ENCODE data around the gene SIGLEC9. TPM values are rescaled to one million over a fixed set of nuclear protein-coding genes. Genes with fewer than 3 reads are reported as not detected.

The SIGLEC9 gene
- total RNA-seq, 4 donors from 2014 or later: 2.0 to 2.2 TPM; not detected in 2

DNA sequence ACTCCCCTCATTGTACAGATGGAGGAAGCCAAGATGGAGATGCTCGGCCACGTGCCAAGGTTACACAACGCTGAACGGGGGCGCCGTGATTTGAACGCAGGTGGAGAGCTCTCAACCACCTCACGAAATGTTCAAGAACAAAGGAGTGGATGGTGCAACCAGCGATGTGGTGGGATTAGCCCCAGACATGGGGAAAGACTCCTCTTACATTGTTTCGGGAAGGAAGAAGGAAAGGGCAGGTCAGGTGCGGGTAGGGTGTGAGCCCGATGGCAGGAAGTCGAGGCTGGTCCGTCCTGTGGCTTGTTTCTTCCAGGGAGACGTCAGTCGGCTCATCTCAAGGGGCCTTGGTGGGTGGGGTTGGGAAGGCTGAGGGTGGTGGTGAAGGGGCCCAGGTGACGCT lies 34.9 kb upstream of the SIGLEC9 start:
- 88 to 96% methylated on average over 7 to 15 of the region's 17 CpGs for WGBS, 2 donors (ENCODE audit: low coverage in 1 of 2)
- TF ChIP-seq POLR2A (IDR thresholded peaks at IDR 0.05) (no peak), POLR2AphosphoS5 (IDR thresholded peaks at IDR 0.05) (no peak), EP300 (IDR thresholded peaks at IDR 0.05; ENCODE audit: low read depth) (no peak)
- TF ChIP-seq, protein P1, sequence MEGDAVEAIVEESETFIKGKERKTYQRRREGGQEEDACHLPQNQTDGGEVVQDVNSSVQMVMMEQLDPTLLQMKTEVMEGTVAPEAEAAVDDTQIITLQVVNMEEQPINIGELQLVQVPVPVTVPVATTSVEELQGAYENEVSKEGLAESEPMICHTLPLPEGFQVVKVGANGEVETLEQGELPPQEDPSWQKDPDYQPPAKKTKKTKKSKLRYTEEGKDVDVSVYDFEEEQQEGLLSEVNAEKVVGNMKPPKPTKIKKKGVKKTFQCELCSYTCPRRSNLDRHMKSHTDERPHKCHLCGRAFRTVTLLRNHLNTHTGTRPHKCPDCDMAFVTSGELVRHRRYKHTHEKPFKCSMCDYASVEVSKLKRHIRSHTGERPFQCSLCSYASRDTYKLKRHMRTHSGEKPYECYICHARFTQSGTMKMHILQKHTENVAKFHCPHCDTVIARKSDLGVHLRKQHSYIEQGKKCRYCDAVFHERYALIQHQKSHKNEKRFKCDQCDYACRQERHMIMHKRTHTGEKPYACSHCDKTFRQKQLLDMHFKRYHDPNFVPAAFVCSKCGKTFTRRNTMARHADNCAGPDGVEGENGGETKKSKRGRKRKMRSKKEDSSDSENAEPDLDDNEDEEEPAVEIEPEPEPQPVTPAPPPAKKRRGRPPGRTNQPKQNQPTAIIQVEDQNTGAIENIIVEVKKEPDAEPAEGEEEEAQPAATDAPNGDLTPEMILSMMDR (IDR thresholded peaks at IDR 0.05): no peak
- Histone ChIP-seq H3K27ac (no peak overlapping the region), H3K4me3 (no peak overlapping the region), H3K9me3 (no peaks in the 10 kb centered on the region), H3K4me1 (peaks cover 0 to 8% (median 0%) of the 10 kb centered on the region in 4 donors), H3K27me3 (no peaks in the 10 kb centered on the region), H3K36me3 (no peaks in the 10 kb centered on the region)
- no peak for DNase-seq
- in situ Hi-C loops (cut with MboI; ENCODE audit: low pct_ligation_motif_present in 1 of 4, low pct_unique_long_range_greater_than_20kb in 1 of 4, low sequenced_read_pairs in 3 of 4): no loop called here
- intact Hi-C loops (cut with DNase I; ENCODE audit: low total_unique reads): no loop called here

- Histone ChIP-seq H3K27ac (no peak overlapping the region), H3K4me1 (peaks cover 0 to 8% (median 0%) of the 10 kb centered on the region in 4 donors), H3K36me3 (no peaks in the 10 kb centered on the region), H3K27me3 (no peaks in the 10 kb centered on the region), H3K9me3 (no peaks in the 10 kb centered on the region), H3K4me3 (no peak overlapping the region)
- no peak for DNase-seq
- 73 to 77% methylated on average over 6 to 8 of the region's 8 CpGs for WGBS, 2 donors (ENCODE audit: low coverage in 1 of 2)
- intact Hi-C loops (cut with DNase I; ENCODE audit: low total_unique reads): no loop called here
- TF ChIP-seq POLR2A (IDR thresholded peaks at IDR 0.05) (no peak), EP300 (IDR thresholded peaks at IDR 0.05; ENCODE audit: low read depth) (no peak), POLR2AphosphoS5 (IDR thresholded peaks at IDR 0.05) (no peak)
- TF ChIP-seq, protein P1 (IDR thresholded peaks at IDR 0.05): no peak
- in situ Hi-C loops (cut with MboI; ENCODE audit: low pct_ligation_motif_present in 1 of 4, low pct_unique_long_range_greater_than_20kb in 1 of 4, low sequenced_read_pairs in 3 of 4): no loop called here
These were observed 34.2 kb upstream of the SIGLEC9 start for GRCh38 chr19:51090471-51090870.

- Histone ChIP-seq H3K27ac (no peak overlapping the region), H3K4me3 (no peak overlapping the region), H3K4me1 (peaks cover 0 to 8% (median 0%) of the 10 kb centered on the region in 4 donors), H3K9me3 (no peaks in the 10 kb centered on the region), H3K36me3 (no peaks in the 10 kb centered on the region), H3K27me3 (no peaks in the 10 kb centered on the region)
- intact Hi-C loops (cut with DNase I; ENCODE audit: low total_unique reads): no loop called here
- DNase-seq: no peak
- TF ChIP-seq POLR2A (IDR thresholded peaks at IDR 0.05) (no peak), POLR2AphosphoS5 (IDR thresholded peaks at IDR 0.05) (no peak), EP300 (IDR thresholded peaks at IDR 0.05; ENCODE audit: low read depth) (no peak)
- TF ChIP-seq, protein P1 (IDR thresholded peaks at IDR 0.05): no peak
- 83 to 90% methylated on average over 6 to 10 of the region's 10 CpGs for WGBS, 2 donors (ENCODE audit: low coverage in 1 of 2)
- in situ Hi-C loops (cut with MboI; ENCODE audit: low pct_ligation_motif_present in 1 of 4, low pct_unique_long_range_greater_than_20kb in 1 of 4, low sequenced_read_pairs in 3 of 4): no loop called here
These were observed 33.6 kb upstream of the SIGLEC9 start for GRCh38 chr19:51091126-51091525.

GRCh38 chr19:51091895-51092873 lies 32.5 kb upstream of the SIGLEC9 start:
- H3K36me3 ChIP-seq: no peaks in the 10 kb centered on the region
- WGBS, 2 donors (ENCODE audit: low coverage in 1 of 2): 38 to 40% methylated on average over 12 to 16 of the region's 16 CpGs
- no peaks in the 10 kb centered on the region for H3K27me3 ChIP-seq
- H3K4me1 ChIP-seq: peaks cover 0 to 8% (median 0%) of the 10 kb centered on the region in 4 donors
- TF ChIP-seq, protein P1 (IDR thresholded peaks at IDR 0.05): no peak
- no peak for TF ChIP-seq POLR2A (IDR thresholded peaks at IDR 0.05)
- no peak for TF ChIP-seq POLR2AphosphoS5 (IDR thresholded peaks at IDR 0.05)
- TF ChIP-seq EP300 (IDR thresholded peaks at IDR 0.05; ENCODE audit: low read depth): no peak
- no peak for DNase-seq
- no peak overlapping the region for H3K27ac ChIP-seq
- H3K9me3 ChIP-seq: no peaks in the 10 kb centered on the region
- H3K4me3 ChIP-seq: no peak overlapping the region
- intact Hi-C loops (cut with DNase I; ENCODE audit: low total_unique reads): no loop called here
- in situ Hi-C loops (cut with MboI; ENCODE audit: low pct_ligation_motif_present in 1 of 4, low pct_unique_long_range_greater_than_20kb in 1 of 4, low sequenced_read_pairs in 3 of 4): no loop called here

All from transverse colon (tissue), 4 donors.